ENCODE data around the gene SCUBE1.
"Not testable (repeated sequence)": the region's sequence is repeated elsewhere in the genome, so short reads cannot be mapped to it uniquely, and the experiment has no call there.

Gene SCUBE1

GRCh38 chr22:43299736-43300135 is 43.4 kb downstream of the SCUBE1 start:
- DNase-seq, result no peak

GRCh38 chr22:43298062-43298801 is 44.9 kb downstream of the SCUBE1 start:
- no peak for DNase-seq

GRCh38 chr22:43297270-43298061 is 45.7 kb downstream of the SCUBE1 start:
- DNase-seq, result no peak

- DNase-seq, result no peak
Measured at GRCh38 chr22:43296276-43296902, 46.8 kb downstream of the SCUBE1 start.

- DNase-seq, result no peak
Measured at GRCh38 chr22:43295660-43296059, 47.5 kb downstream of the SCUBE1 start.

- no peak for DNase-seq
Measured at GRCh38 chr22:43295173-43295572, 48.0 kb downstream of the SCUBE1 start.

- no peak for DNase-seq
Measured at GRCh38 chr22:43293655-43294392, 49.3 kb downstream of the SCUBE1 start.

- DNase-seq, result no peak
Measured at GRCh38 chr22:43293259-43293654, 49.9 kb downstream of the SCUBE1 start.

- no peak for DNase-seq
Measured at GRCh38 chr22:43292630-43293018, 50.5 kb downstream of the SCUBE1 start.

- no peak for DNase-seq
Measured at GRCh38 chr22:43291381-43291780, 51.8 kb downstream of the SCUBE1 start.

- DNase-seq, result no peak
Measured at GRCh38 chr22:43289976-43290721, 53.0 kb downstream of the SCUBE1 start.

GRCh38 chr22:43289531-43289963 is 53.6 kb downstream of the SCUBE1 start:
- no peak for DNase-seq

GRCh38 chr22:43288807-43289420 is 54.3 kb downstream of the SCUBE1 start:
- no peak for DNase-seq

- DNase-seq, result no peak
Measured at GRCh38 chr22:43288378-43288777, 54.8 kb downstream of the SCUBE1 start.

- no peak for DNase-seq
Measured at GRCh38 chr22:43287441-43287840, 55.7 kb downstream of the SCUBE1 start.

- DNase-seq, result no peak
Measured at GRCh38 chr22:43281394-43281793, 61.8 kb downstream of the SCUBE1 start.

- DNase-seq, result not testable (repeated sequence)
Measured at GRCh38 chr22:43280523-43280886, 62.7 kb downstream of the SCUBE1 start.

GRCh38 chr22:43279867-43280522 is 63.2 kb downstream of the SCUBE1 start:
- DNase-seq, result no peak

GRCh38 chr22:43277987-43278601 is 65.1 kb downstream of the SCUBE1 start:
- no peak for DNase-seq

- DNase-seq, result no peak
Measured at GRCh38 chr22:43277091-43277490, 66.1 kb downstream of the SCUBE1 start.

- DNase-seq, result no peak
Measured at GRCh38 chr22:43276321-43276720, 66.9 kb downstream of the SCUBE1 start.

Data from CD4-positive, alpha-beta T cell treated with Interleukin-17A for 1 hour (primary cell).